ENCODE measurements around the gene DAGLA. TPM values are rescaled to one million over a fixed set of nuclear protein-coding genes. Genes with fewer than 3 reads are reported as not detected.

DAGLA gene, protein sequence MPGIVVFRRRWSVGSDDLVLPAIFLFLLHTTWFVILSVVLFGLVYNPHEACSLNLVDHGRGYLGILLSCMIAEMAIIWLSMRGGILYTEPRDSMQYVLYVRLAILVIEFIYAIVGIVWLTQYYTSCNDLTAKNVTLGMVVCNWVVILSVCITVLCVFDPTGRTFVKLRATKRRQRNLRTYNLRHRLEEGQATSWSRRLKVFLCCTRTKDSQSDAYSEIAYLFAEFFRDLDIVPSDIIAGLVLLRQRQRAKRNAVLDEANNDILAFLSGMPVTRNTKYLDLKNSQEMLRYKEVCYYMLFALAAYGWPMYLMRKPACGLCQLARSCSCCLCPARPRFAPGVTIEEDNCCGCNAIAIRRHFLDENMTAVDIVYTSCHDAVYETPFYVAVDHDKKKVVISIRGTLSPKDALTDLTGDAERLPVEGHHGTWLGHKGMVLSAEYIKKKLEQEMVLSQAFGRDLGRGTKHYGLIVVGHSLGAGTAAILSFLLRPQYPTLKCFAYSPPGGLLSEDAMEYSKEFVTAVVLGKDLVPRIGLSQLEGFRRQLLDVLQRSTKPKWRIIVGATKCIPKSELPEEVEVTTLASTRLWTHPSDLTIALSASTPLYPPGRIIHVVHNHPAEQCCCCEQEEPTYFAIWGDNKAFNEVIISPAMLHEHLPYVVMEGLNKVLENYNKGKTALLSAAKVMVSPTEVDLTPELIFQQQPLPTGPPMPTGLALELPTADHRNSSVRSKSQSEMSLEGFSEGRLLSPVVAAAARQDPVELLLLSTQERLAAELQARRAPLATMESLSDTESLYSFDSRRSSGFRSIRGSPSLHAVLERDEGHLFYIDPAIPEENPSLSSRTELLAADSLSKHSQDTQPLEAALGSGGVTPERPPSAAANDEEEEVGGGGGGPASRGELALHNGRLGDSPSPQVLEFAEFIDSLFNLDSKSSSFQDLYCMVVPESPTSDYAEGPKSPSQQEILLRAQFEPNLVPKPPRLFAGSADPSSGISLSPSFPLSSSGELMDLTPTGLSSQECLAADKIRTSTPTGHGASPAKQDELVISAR
- 0.18 and 0.20 TPM in 2 replicates for total RNA-seq

DNA sequence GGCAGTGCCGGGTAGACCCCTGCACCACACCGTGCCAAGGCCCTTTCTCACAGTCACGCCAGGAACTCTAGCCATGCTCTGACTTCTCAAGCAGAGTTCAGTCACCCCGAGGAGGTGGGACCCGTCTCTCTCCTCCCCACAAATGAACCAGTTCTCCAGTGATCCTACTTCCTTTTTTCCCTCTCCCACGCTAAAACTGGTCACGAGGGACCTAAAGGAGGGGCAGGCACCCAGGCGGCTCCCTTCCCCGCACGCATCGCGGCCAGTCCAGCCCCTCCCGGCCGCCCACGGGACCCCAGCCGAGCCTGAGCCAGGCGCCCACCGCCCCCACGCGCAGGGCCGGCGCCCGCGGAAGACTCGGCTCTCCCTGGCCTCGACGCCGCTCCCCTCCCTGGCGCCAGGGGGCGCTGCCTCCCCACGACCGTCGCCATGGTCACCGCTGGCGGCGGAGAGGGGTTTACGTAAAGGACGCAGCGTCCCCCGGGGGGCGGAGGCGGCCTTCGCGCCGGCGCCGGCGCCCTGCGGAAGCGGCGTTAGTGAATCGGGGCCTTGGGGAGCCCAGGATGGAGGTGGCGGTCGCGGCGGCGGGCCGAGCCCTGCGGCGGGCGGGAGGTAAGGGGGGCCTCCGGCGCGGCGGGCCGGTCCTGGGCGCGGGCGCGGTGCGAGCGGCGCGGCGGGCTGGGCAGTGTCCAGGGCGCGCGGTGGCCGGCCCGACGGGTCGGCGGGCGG, at the start of gene DAGLA:
Gene DAGLA (plus strand): TSS at position 499 of the 729 bp plus-strand sequence. CDS start 39,765 bp downstream, outside the sequence.
- H3K27me3 Mint-ChIP-seq (ENCODE audit: insufficient read depth): peaks cover 42% of the 10 kb centered on the region
- no peaks in the 10 kb centered on the region for H3K9me3 Mint-ChIP-seq
- H3K27ac Mint-ChIP-seq: no peak within 1 kb of the TSS
- peak within 1 kb of the TSS; percentile 75 for H3K4me3 Mint-ChIP-seq
- intact Hi-C loops (cut with micrococcal nuclease): loop anchor here (1.0 kb wide), 2 partner anchors 16 to 53 kb away; no protein-coding TSS in a partner anchor
- no peaks in the 10 kb centered on the region for H3K4me1 Mint-ChIP-seq (ENCODE audit: low read depth)
- no peaks in the 10 kb centered on the region for H3K36me3 Mint-ChIP-seq (ENCODE audit: low read depth)
- peak; percentile 68 for DNase-seq (ENCODE audit: low spot score)

DNA sequence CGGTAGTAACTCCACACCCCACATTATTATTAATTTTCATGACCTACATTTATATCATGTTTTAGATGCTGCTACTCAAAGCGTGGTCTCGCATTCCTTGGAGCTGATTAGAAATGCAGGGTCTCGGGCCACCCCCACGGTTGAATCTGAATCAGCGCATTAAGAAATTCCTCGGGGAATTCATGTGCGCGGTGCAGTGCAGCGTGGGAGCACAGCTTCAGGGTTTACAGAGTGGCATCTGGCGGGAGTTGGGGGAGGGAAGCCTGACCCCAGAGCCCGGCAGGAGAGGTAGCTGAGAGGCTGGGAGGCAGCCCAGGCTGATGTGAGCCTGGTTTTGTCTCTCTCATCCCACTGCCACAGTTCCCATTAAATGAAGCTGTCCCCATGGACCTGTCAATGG, 48.1 kb upstream of the DAGLA start:
- H3K4me1 Mint-ChIP-seq (ENCODE audit: low read depth): no peaks in the 10 kb centered on the region
- intact Hi-C loops (cut with micrococcal nuclease): no loop called here
- no peaks in the 10 kb centered on the region for H3K9me3 Mint-ChIP-seq
- H3K27ac Mint-ChIP-seq: no peak overlapping the region
- H3K27me3 Mint-ChIP-seq (ENCODE audit: insufficient read depth): no peaks in the 10 kb centered on the region
- DNase-seq (ENCODE audit: low spot score): no peak
- no peak overlapping the region for H3K4me3 Mint-ChIP-seq
- H3K36me3 Mint-ChIP-seq (ENCODE audit: low read depth): no peaks in the 10 kb centered on the region

DNA sequence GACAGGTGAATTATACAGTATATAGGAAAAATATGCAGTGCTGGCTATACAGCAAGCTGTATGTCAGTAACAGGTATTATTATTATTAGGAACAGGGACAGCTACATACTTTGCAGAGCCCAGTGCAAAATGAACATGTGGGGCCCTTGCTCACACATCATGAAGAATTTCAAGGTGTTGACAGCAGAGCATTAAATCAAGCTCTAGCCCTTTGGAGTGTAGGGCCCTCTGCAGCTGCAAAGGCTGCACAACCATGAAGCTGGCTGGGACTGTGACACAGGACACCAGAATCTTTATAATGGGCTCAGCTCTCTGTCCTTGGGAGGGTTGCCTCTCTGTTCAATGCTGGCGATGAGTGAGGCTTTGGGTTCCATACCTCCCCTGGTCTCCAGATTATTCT, 44.9 kb upstream of the DAGLA start:
- Mint-ChIP-seq H3K27ac (no peak overlapping the region), H3K9me3 (no peaks in the 10 kb centered on the region), H3K4me3 (no peak overlapping the region), H3K4me1 (ENCODE audit: low read depth) (no peaks in the 10 kb centered on the region), H3K36me3 (ENCODE audit: low read depth) (no peaks in the 10 kb centered on the region), H3K27me3 (ENCODE audit: insufficient read depth) (no peaks in the 10 kb centered on the region)
- intact Hi-C loops (cut with micrococcal nuclease): no loop called here
- DNase-seq (ENCODE audit: low spot score): no peak

DNA sequence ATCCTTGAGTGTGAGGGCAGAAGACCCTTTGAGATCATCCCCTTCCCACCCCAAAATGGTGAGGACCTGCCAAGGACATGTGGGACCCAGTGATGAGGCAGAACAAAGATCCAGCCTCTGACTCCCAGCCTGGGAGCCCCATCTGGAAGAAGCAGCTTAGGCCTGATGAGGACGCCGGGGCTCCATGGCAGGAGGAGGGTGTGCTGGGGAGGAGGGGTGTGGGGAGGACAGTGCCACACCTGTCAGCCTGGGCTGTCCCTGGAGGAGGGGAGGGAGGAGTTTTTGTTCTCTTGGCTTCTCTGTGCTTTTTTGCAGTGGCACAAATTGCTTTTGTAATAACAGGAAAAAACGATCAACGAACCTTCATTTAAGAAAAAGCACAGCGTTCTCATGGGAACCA, 44.4 kb upstream of the DAGLA start:
- Mint-ChIP-seq H3K36me3 (ENCODE audit: low read depth) (no peaks in the 10 kb centered on the region), H3K9me3 (no peaks in the 10 kb centered on the region), H3K4me3 (no peak overlapping the region), H3K27me3 (ENCODE audit: insufficient read depth) (no peaks in the 10 kb centered on the region), H3K27ac (no peak overlapping the region), H3K4me1 (ENCODE audit: low read depth) (no peaks in the 10 kb centered on the region)
- DNase-seq (ENCODE audit: low spot score): no peak
- intact Hi-C loops (cut with micrococcal nuclease): no loop called here

DNA sequence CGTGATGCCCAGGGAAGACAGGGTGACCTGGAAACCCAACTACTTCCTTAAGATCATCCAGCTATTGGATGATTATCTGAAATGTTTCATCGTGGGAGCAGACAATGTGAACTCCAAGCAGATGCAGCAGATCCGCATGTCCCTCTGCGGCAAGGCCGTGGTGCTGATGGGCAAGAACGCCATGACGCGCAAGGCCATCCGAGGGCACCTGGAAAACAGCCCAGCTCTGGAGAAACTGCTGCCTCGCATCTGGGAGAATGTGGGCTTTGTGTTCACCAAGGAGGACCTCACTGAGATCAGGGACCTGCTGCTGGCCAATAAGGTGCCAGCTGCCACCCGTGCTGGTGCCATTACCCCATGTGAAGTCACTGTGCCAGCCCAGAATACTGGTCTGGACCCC, 43.5 kb upstream of the DAGLA start:
- Mint-ChIP-seq H3K27ac (no peak overlapping the region), H3K36me3 (ENCODE audit: low read depth) (no peaks in the 10 kb centered on the region), H3K27me3 (ENCODE audit: insufficient read depth) (no peaks in the 10 kb centered on the region), H3K4me1 (ENCODE audit: low read depth) (no peaks in the 10 kb centered on the region), H3K4me3 (no peak overlapping the region), H3K9me3 (no peaks in the 10 kb centered on the region)
- DNase-seq (ENCODE audit: low spot score): no peak
- intact Hi-C loops (cut with micrococcal nuclease): no loop called here

DNA sequence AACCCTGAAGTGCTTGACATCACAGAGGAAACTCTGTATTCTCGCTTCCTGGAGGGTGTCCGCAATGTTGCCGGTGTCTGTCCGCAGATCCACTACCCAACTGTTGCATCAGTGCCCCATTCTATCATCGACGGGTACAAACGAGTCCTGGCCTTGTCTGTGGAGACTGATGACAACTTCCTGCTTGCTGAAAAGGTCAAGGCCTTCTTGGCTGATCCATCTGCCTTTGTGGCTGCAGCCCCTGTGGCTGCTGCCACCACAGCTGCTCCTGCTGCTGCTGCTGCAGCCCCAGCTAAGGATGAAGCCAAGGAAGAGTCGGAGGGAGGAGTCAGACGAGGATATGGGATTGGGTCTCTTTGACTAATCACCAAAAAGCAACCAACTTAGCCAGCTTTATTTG, 42.9 kb upstream of the DAGLA start:
- DNase-seq (ENCODE audit: low spot score): no peak

DNA sequence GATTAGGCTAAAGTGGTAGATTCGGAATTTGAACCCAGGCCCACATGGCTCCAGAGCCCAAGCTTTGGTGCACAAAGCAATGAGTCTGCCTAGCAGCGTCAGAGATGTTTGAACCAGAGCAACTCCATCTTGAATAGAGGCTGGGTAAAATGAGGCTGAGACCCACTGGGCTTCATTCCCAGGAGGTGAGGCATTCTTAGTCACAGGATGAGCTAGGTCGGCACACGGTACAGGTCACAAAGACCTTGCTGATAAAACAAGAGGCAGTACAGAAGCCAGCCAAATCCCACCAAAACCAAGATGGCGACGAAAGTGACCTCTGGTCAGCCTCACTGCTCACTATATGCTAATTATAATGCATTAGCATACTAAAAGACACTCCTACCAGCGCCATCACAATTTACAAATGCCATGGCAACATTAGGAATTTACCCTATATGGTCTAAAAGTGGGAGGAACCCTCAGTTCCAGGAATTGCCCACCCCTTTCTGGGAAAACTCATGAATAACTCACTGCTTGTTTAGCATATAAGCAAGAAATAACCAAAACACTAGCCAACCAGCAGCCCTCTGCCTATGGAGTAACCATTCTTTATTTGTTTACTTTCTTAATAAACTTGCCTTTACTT, 40.3 kb upstream of the DAGLA start:
- Mint-ChIP-seq H3K9me3 (no peaks in the 10 kb centered on the region), H3K27me3 (ENCODE audit: insufficient read depth) (peaks cover 2% of the 10 kb centered on the region), H3K4me1 (ENCODE audit: low read depth) (no peaks in the 10 kb centered on the region), H3K4me3 (no peak overlapping the region), H3K27ac (no peak overlapping the region), H3K36me3 (ENCODE audit: low read depth) (no peaks in the 10 kb centered on the region)
- intact Hi-C loops (cut with micrococcal nuclease): no loop called here
- DNase-seq (ENCODE audit: low spot score): no peak

More for the DNA sequence above, 42.9 kb upstream of the DAGLA start:
- Mint-ChIP-seq H3K27me3 (ENCODE audit: insufficient read depth) (no peaks in the 10 kb centered on the region), H3K27ac (no peak overlapping the region), H3K36me3 (ENCODE audit: low read depth) (no peaks in the 10 kb centered on the region), H3K4me3 (no peak overlapping the region), H3K4me1 (ENCODE audit: low read depth) (no peaks in the 10 kb centered on the region), H3K9me3 (no peaks in the 10 kb centered on the region)
- intact Hi-C loops (cut with micrococcal nuclease): no loop called here

DNA sequence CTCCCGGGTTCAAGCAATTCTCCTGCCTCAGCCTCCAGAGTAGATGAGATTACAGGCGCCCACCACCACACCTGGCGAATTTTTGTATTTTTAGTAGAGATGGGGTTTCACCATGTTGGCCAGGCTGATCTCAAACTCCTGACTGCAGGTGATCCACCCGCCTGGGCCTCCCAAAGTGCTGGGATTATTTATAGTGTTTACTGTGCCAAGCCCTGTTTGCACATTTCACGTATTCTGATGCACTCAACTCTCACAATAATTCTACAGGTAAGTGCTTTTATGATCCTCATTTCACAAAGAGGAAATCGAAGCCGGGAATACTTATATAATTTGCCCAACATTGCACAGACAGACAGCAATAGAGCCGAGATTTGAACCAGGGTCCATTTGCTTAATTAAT, 38.0 kb upstream of the DAGLA start:
- intact Hi-C loops (cut with micrococcal nuclease): no loop called here
- no peaks in the 10 kb centered on the region for H3K9me3 Mint-ChIP-seq
- H3K4me3 Mint-ChIP-seq: no peak overlapping the region
- no peaks in the 10 kb centered on the region for H3K36me3 Mint-ChIP-seq (ENCODE audit: low read depth)
- no peaks in the 10 kb centered on the region for H3K4me1 Mint-ChIP-seq (ENCODE audit: low read depth)
- H3K27ac Mint-ChIP-seq: no peak overlapping the region
- H3K27me3 Mint-ChIP-seq (ENCODE audit: insufficient read depth): peaks cover 2% of the 10 kb centered on the region
- no peak for DNase-seq (ENCODE audit: low spot score)

DNA sequence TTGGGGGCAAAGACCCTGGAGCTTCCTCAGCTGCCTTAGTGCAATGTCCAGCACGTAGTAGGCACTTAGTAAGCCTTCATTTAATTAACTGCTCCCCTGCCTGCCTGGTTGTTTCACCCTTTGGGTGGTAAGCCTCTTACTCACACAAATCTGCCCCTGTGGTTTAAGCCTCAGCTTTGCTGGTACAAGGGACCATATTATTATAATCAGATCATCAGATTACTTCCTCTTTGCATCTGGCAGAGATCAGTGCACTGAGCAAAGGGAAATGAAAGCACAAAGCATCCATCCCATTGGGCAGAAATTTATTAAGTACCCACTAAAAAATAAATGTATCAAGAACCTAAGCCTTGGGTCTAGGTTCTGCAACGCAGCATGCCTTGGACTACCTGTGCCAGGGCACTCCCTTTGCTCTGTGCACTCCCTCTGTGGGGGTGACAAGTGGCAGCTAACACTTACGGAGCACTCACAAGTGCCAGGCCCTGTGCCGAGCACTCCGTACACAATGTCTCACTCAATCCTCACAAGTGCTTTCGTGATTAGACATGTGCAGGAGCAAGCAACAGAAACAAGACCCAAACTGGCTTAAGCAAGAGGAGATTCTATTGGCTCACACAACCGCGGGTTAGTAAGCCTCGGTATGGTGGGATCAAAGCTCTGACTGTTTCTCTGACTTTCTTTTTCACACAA, 34.9 kb upstream of the DAGLA start:
- no peaks in the 10 kb centered on the region for H3K36me3 Mint-ChIP-seq (ENCODE audit: low read depth)
- no peak overlapping the region for H3K27ac Mint-ChIP-seq
- H3K27me3 Mint-ChIP-seq (ENCODE audit: insufficient read depth): peaks cover 2% of the 10 kb centered on the region
- no peaks in the 10 kb centered on the region for H3K4me1 Mint-ChIP-seq (ENCODE audit: low read depth)
- DNase-seq (ENCODE audit: low spot score): no peak
- no peak overlapping the region for H3K4me3 Mint-ChIP-seq
- intact Hi-C loops (cut with micrococcal nuclease): no loop called here
- H3K9me3 Mint-ChIP-seq: no peaks in the 10 kb centered on the region

DNA sequence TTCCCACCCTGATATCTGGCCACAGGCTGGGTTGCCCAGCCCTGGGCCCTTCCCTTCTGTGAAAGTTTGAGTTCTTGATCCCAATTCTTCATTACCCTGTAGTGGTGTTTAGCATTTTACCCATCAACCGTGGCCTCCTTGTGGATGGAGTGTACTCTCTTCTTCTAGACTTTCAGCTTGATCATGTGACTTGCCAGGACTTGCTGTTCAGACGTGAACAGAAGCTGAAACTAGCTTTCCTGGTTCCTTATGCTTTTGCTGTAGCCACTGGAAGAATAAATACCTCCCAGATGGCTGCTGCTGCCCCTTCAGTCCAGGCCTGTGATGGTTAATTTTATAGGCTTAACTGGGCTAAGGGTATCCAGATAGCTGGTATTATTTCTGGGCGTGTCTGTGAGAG, 32.7 kb upstream of the DAGLA start:
- intact Hi-C loops (cut with micrococcal nuclease): no loop called here
- H3K27me3 Mint-ChIP-seq (ENCODE audit: insufficient read depth): peaks cover 6% of the 10 kb centered on the region
- H3K27ac Mint-ChIP-seq: no peak overlapping the region
- H3K4me1 Mint-ChIP-seq (ENCODE audit: low read depth): no peaks in the 10 kb centered on the region
- DNase-seq (ENCODE audit: low spot score): no peak
- H3K4me3 Mint-ChIP-seq: no peak overlapping the region
- H3K9me3 Mint-ChIP-seq: no peaks in the 10 kb centered on the region
- no peaks in the 10 kb centered on the region for H3K36me3 Mint-ChIP-seq (ENCODE audit: low read depth)

DNA sequence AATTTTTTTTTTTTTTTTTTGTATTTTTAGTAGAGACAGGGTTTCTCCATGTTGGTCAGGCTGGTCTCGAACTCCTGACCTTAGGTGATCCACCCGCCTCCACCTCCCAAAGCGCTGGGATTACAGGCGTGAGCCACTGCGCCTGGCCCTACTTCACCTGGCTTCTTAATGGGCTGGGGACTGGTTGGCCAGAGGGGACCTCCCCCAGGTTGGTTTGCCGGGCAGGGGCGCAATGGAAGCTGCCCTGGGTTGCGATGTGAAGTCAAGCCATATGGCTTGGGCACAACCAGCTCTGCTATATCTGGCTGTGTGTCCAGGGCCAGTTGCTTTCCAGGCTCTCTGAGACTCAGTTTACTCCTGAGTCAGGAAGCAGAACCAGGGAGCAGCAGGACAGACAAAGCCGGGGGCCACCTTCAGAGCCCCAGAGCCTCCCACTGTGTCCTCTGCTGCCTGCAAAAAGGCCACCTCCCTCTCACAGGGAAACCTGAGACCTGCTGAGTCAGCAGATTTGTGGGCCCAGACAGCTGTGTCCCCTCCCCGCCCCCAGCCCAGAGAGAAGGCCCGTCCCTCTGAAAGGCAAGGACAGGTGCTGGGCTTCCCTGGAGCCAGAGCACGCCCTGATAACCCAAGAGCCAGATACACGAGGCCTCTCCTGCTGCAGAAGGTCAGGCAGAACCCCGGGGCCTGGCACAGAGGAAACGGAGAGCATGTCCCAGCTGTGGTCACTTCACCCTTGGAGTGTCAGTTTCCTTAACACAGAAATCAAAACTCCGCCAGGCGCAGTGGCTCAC, 29.2 kb upstream of the DAGLA start:
- H3K27ac Mint-ChIP-seq: no peak overlapping the region
- no peaks in the 10 kb centered on the region for H3K36me3 Mint-ChIP-seq (ENCODE audit: low read depth)
- H3K27me3 Mint-ChIP-seq (ENCODE audit: insufficient read depth): peaks cover 16% of the 10 kb centered on the region
- H3K9me3 Mint-ChIP-seq: no peaks in the 10 kb centered on the region
- no peak for DNase-seq (ENCODE audit: low spot score)
- no peaks in the 10 kb centered on the region for H3K4me1 Mint-ChIP-seq (ENCODE audit: low read depth)
- intact Hi-C loops (cut with micrococcal nuclease): no loop called here
- no peak overlapping the region for H3K4me3 Mint-ChIP-seq
